AG09309 (cell line): ENCODE results near the gene FOSB.
A peak's percentile ranks its signal among the peaks of the same experiment; 100 is the strongest.

Experiments used
- DNase-seq: peaks from one replicate; pipeline ENCODE4 v3.0.0-alpha.2; 2010; ENCODE audit warnings: low read depth
- H3K4me3 ChIP-seq: 2 replicates; pipeline ENCODE4 v1.5.1; 2011; ENCODE audit warnings: mild to moderate bottlenecking, low read depth, low read length, moderate library complexity; ENCODE audit not compliant: control insufficient read depth
- CTCF ChIP-seq: IDR thresholded peaks from 2 replicates; pipeline ENCODE4 v1.5.1; 2011; ENCODE audit warnings: mild to moderate bottlenecking, low read depth, low read length, inconsistent platforms; ENCODE audit not compliant: insufficient read depth, control insufficient read depth; ENCODE audit errors: missing control alignments

FOSB gene

GRCh38 chr19:45494261-45494916 is 26.6 kb downstream of the FOSB start:
- DNase-seq, result no peak

GRCh38 chr19:45495178-45495577 is 27.4 kb downstream of the FOSB start:
- H3K4me3 ChIP-seq, result no peak overlapping the region
- no peak for TF ChIP-seq CTCF
- no peak for DNase-seq

More at GRCh38 chr19:45494261-45494916, 26.6 kb downstream of the FOSB start:
- no peak for TF ChIP-seq CTCF
- no peak overlapping the region for H3K4me3 ChIP-seq

GRCh38 chr19:45496349-45496953 is 28.7 kb downstream of the FOSB start:
- no peak for DNase-seq

GRCh38 chr19:45497791-45498190 is 30.0 kb downstream of the FOSB start:
- no peak overlapping the region for H3K4me3 ChIP-seq
- no peak for DNase-seq
- no peak for TF ChIP-seq CTCF

More at GRCh38 chr19:45496349-45496953, 28.7 kb downstream of the FOSB start:
- no peak for TF ChIP-seq CTCF
- H3K4me3 ChIP-seq, result peak overlapping the region; percentile 84

GRCh38 chr19:45498411-45499195 is 30.8 kb downstream of the FOSB start, which contains the start of gene PPM1N:
Gene PPM1N, plus strand, starts transcription at chr19:45498443. Its CDS starts 30 bp downstream, at chr19:45498473.
- TF ChIP-seq CTCF, result no peak
- DNase-seq, result no peak
- H3K4me3 ChIP-seq, result peak within 1 kb of the TSS; percentile 32
